GM18526 (cell line): ENCODE results near the gene METRN.

Source experiments
- POLR2A ChIP-seq: IDR thresholded peaks from 3 replicates; pipeline ENCODE4 v1.6.1; 2011; ENCODE audit not compliant: insufficient read length; ENCODE audit errors: extremely low read depth

The METRN gene

GRCh38 chr16:740764-741505 lies 26.0 kb downstream of the METRN start, which contains the start of gene CIAO3:
Gene CIAO3, minus strand, starts transcription at chr16:740997. Its CDS starts 12 bp downstream, at chr16:740985.
- peak; percentile 82 for TF ChIP-seq POLR2A

- no peak for TF ChIP-seq POLR2A
Observed at GRCh38 chr16:741986-742629, 27.2 kb downstream of the METRN start.

- TF ChIP-seq POLR2A, result no peak
Observed at GRCh38 chr16:743794-744500, 29.0 kb downstream of the METRN start.

- no peak for TF ChIP-seq POLR2A
Observed at GRCh38 chr16:745739-746138, 30.8 kb downstream of the METRN start.

GRCh38 chr16:746637-747036 lies 31.7 kb downstream of the METRN start:
- TF ChIP-seq POLR2A, result no peak

GRCh38 chr16:747978-748746 lies 33.2 kb downstream of the METRN start:
- TF ChIP-seq POLR2A, result no peak

- no peak for TF ChIP-seq POLR2A
Observed at GRCh38 chr16:749010-749409, 34.1 kb downstream of the METRN start.

GRCh38 chr16:750485-750884 lies 35.6 kb downstream of the METRN start:
- no peak for TF ChIP-seq POLR2A

- TF ChIP-seq POLR2A, result no peak
Observed at GRCh38 chr16:751152-752006, 36.5 kb downstream of the METRN start.

GRCh38 chr16:752007-752312 lies 37.0 kb downstream of the METRN start:
- TF ChIP-seq POLR2A, result no peak

- TF ChIP-seq POLR2A, result no peak
Observed at GRCh38 chr16:754656-755055, 39.7 kb downstream of the METRN start.

GRCh38 chr16:756428-756827 lies 41.5 kb downstream of the METRN start:
- no peak for TF ChIP-seq POLR2A

GRCh38 chr16:759110-759910 lies 44.4 kb downstream of the METRN start:
- no peak for TF ChIP-seq POLR2A

- no peak for TF ChIP-seq POLR2A
Observed at GRCh38 chr16:760065-760464, 45.1 kb downstream of the METRN start.
